GM13976 (cell line): ENCODE measurements around the gene MLPH.

Experiments used
- DNase-seq: peaks from one replicate; pipeline ENCODE4 v3.0.0; 2012; ENCODE audit warnings: low spot score
- CTCF ChIP-seq: IDR thresholded peaks from 2 replicates; pipeline ENCODE4 v1.5.1; 2012; ENCODE audit warnings: borderline replicate concordance, mild to moderate bottlenecking; ENCODE audit not compliant: insufficient read depth; ENCODE audit errors: extremely low read depth, missing control alignments, control extremely low read depth
- in situ Hi-C: fragments of 300-500 bp; cut with MboI; formaldehyde crosslinking; loops from one replicate; pipeline ENCODE4 v1.12.0; 2022; ENCODE audit warnings: low sequenced_read_pairs, mixed read lengths, inconsistent platforms; ENCODE audit not compliant: unreplicated experiment

Gene MLPH

GRCh38 chr2:237524631-237525030 lies 37.6 kb downstream of the MLPH start:
- DNase-seq, result no peak
- TF ChIP-seq CTCF, result no peak
- in situ Hi-C loops, result no loop called here

- in situ Hi-C loops, result no loop called here
- TF ChIP-seq CTCF, result no peak
- DNase-seq, result no peak
Measured at GRCh38 chr2:237525559-237526157, 38.6 kb downstream of the MLPH start.

- DNase-seq, result no peak
- in situ Hi-C loops, result no loop called here
- TF ChIP-seq CTCF, result no peak
Measured at GRCh38 chr2:237527233-237527632, 40.2 kb downstream of the MLPH start.

GRCh38 chr2:237527766-237528165 lies 40.7 kb downstream of the MLPH start:
- no peak for TF ChIP-seq CTCF
- DNase-seq, result no peak
- in situ Hi-C loops, result no loop called here

GRCh38 chr2:237529452-237530402 lies 42.7 kb downstream of the MLPH start:
- no peak for TF ChIP-seq CTCF
- in situ Hi-C loops, result no loop called here
- DNase-seq, result peak; percentile 79

- DNase-seq, result no peak
- in situ Hi-C loops, result no loop called here
- no peak for TF ChIP-seq CTCF
Measured at GRCh38 chr2:237530472-237531433, 43.7 kb downstream of the MLPH start.
